ENCODE results near the gene ASCL1. TPM values are rescaled to one million over a fixed set of nuclear protein-coding genes. Genes with fewer than 3 reads are reported as not detected.

ASCL1 gene
- polyA plus RNA-seq, 6 donors from 2014 or later, result not detected

Other genes with a start within 250 kb of the ASCL1 start
- gene PAH, start 40.4 kb upstream of the ASCL1 start, polyA plus RNA-seq (ENCODE audit: low read depth in 6 of 6), result not detected

Measured in naive B cell (primary cell).